Measurements from ENCODE around the gene KRT36.

KRT36 gene

GRCh38 chr17:41464173-41464572 is 25.5 kb downstream of the KRT36 start:
- FAIRE-seq (no peak), DNase-seq (ENCODE audit: insufficient read length, low spot score) (no peak)
- TF ChIP-seq TAF1 (IDR thresholded peaks at IDR 0.05; ENCODE audit: low read depth, low read length) (no peak), PAX5 (IDR thresholded peaks at IDR 0.05; ENCODE audit: insufficient read depth, low read length, severe bottlenecking) (no peak), POLR2A (IDR thresholded peaks at IDR 0.05; ENCODE audit: low read depth, low read length) (no peak), POLR2AphosphoS5 (IDR thresholded peaks at IDR 0.05; ENCODE audit: low read depth, low read length) (no peak), SPI1 (IDR thresholded peaks at IDR 0.05; ENCODE audit: low read depth, low read length) (no peak), POU2F2 (IDR thresholded peaks at IDR 0.05; ENCODE audit: low read depth, low read length) (no peak)

GRCh38 chr17:41463746-41464145 is 26.0 kb downstream of the KRT36 start:
- DNase-seq (ENCODE audit: insufficient read length, low spot score) = no peak
- no peak for FAIRE-seq
- no peak for TF ChIP-seq PAX5 (IDR thresholded peaks at IDR 0.05; ENCODE audit: insufficient read depth, low read length, severe bottlenecking)
- TF ChIP-seq TAF1 (IDR thresholded peaks at IDR 0.05; ENCODE audit: low read depth, low read length) = no peak
- TF ChIP-seq POLR2A (IDR thresholded peaks at IDR 0.05; ENCODE audit: low read depth, low read length) = no peak
- TF ChIP-seq POU2F2 (IDR thresholded peaks at IDR 0.05; ENCODE audit: low read depth, low read length) = no peak
- TF ChIP-seq SPI1 (IDR thresholded peaks at IDR 0.05; ENCODE audit: low read depth, low read length) = no peak
- TF ChIP-seq POLR2AphosphoS5 (IDR thresholded peaks at IDR 0.05; ENCODE audit: low read depth, low read length) = no peak

- TF ChIP-seq POLR2AphosphoS5 (IDR thresholded peaks at IDR 0.05; ENCODE audit: low read depth, low read length) = no peak
- no peak for TF ChIP-seq PAX5 (IDR thresholded peaks at IDR 0.05; ENCODE audit: insufficient read depth, low read length, severe bottlenecking)
- no peak for TF ChIP-seq POLR2A (IDR thresholded peaks at IDR 0.05; ENCODE audit: low read depth, low read length)
- TF ChIP-seq SPI1 (IDR thresholded peaks at IDR 0.05; ENCODE audit: low read depth, low read length) = no peak
- no peak for TF ChIP-seq POU2F2 (IDR thresholded peaks at IDR 0.05; ENCODE audit: low read depth, low read length)
- TF ChIP-seq TAF1 (IDR thresholded peaks at IDR 0.05; ENCODE audit: low read depth, low read length) = no peak
- FAIRE-seq = no peak
- no peak for DNase-seq (ENCODE audit: insufficient read length, low spot score)
Observed at GRCh38 chr17:41462705-41463104, 27.0 kb downstream of the KRT36 start.

GRCh38 chr17:41457676-41458075 is 32.0 kb downstream of the KRT36 start:
- FAIRE-seq = no peak
- TF ChIP-seq SPI1 (IDR thresholded peaks at IDR 0.05; ENCODE audit: low read depth, low read length) (no peak), POLR2AphosphoS5 (IDR thresholded peaks at IDR 0.05; ENCODE audit: low read depth, low read length) (no peak), POLR2A (IDR thresholded peaks at IDR 0.05; ENCODE audit: low read depth, low read length) (no peak), PAX5 (IDR thresholded peaks at IDR 0.05; ENCODE audit: insufficient read depth, low read length, severe bottlenecking) (no peak), TAF1 (IDR thresholded peaks at IDR 0.05; ENCODE audit: low read depth, low read length) (no peak), POU2F2 (IDR thresholded peaks at IDR 0.05; ENCODE audit: low read depth, low read length) (no peak)
- DNase-seq (ENCODE audit: insufficient read length, low spot score) = no peak

GRCh38 chr17:41456204-41456603 is 33.5 kb downstream of the KRT36 start:
- DNase-seq (ENCODE audit: insufficient read length, low spot score) = no peak
- no peak for FAIRE-seq
- no peak for TF ChIP-seq TAF1 (IDR thresholded peaks at IDR 0.05; ENCODE audit: low read depth, low read length)
- TF ChIP-seq POLR2AphosphoS5 (IDR thresholded peaks at IDR 0.05; ENCODE audit: low read depth, low read length) = no peak
- TF ChIP-seq POLR2A (IDR thresholded peaks at IDR 0.05; ENCODE audit: low read depth, low read length) = no peak
- no peak for TF ChIP-seq POU2F2 (IDR thresholded peaks at IDR 0.05; ENCODE audit: low read depth, low read length)
- no peak for TF ChIP-seq PAX5 (IDR thresholded peaks at IDR 0.05; ENCODE audit: insufficient read depth, low read length, severe bottlenecking)
- no peak for TF ChIP-seq SPI1 (IDR thresholded peaks at IDR 0.05; ENCODE audit: low read depth, low read length)

GRCh38 chr17:41455236-41455635 is 34.5 kb downstream of the KRT36 start:
- no peak for FAIRE-seq
- no peak for DNase-seq (ENCODE audit: insufficient read length, low spot score)
- TF ChIP-seq TAF1 (IDR thresholded peaks at IDR 0.05; ENCODE audit: low read depth, low read length) (no peak), PAX5 (IDR thresholded peaks at IDR 0.05; ENCODE audit: insufficient read depth, low read length, severe bottlenecking) (no peak), POLR2AphosphoS5 (IDR thresholded peaks at IDR 0.05; ENCODE audit: low read depth, low read length) (no peak), POLR2A (IDR thresholded peaks at IDR 0.05; ENCODE audit: low read depth, low read length) (no peak), POU2F2 (IDR thresholded peaks at IDR 0.05; ENCODE audit: low read depth, low read length) (no peak), SPI1 (IDR thresholded peaks at IDR 0.05; ENCODE audit: low read depth, low read length) (no peak)

- no peak for DNase-seq (ENCODE audit: insufficient read length, low spot score)
- TF ChIP-seq POLR2AphosphoS5 (IDR thresholded peaks at IDR 0.05; ENCODE audit: low read depth, low read length) = no peak
- no peak for TF ChIP-seq POLR2A (IDR thresholded peaks at IDR 0.05; ENCODE audit: low read depth, low read length)
- TF ChIP-seq POU2F2 (IDR thresholded peaks at IDR 0.05; ENCODE audit: low read depth, low read length) = no peak
- no peak for TF ChIP-seq TAF1 (IDR thresholded peaks at IDR 0.05; ENCODE audit: low read depth, low read length)
- no peak for TF ChIP-seq PAX5 (IDR thresholded peaks at IDR 0.05; ENCODE audit: insufficient read depth, low read length, severe bottlenecking)
- no peak for TF ChIP-seq SPI1 (IDR thresholded peaks at IDR 0.05; ENCODE audit: low read depth, low read length)
- no peak for FAIRE-seq
Observed at GRCh38 chr17:41453066-41453465, 36.6 kb downstream of the KRT36 start.

GRCh38 chr17:41452281-41452680 is 37.4 kb downstream of the KRT36 start:
- TF ChIP-seq POU2F2 (IDR thresholded peaks at IDR 0.05; ENCODE audit: low read depth, low read length) = no peak
- no peak for TF ChIP-seq PAX5 (IDR thresholded peaks at IDR 0.05; ENCODE audit: insufficient read depth, low read length, severe bottlenecking)
- TF ChIP-seq POLR2AphosphoS5 (IDR thresholded peaks at IDR 0.05; ENCODE audit: low read depth, low read length) = no peak
- no peak for TF ChIP-seq SPI1 (IDR thresholded peaks at IDR 0.05; ENCODE audit: low read depth, low read length)
- TF ChIP-seq POLR2A (IDR thresholded peaks at IDR 0.05; ENCODE audit: low read depth, low read length) = no peak
- TF ChIP-seq TAF1 (IDR thresholded peaks at IDR 0.05; ENCODE audit: low read depth, low read length) = no peak
- no peak for DNase-seq (ENCODE audit: insufficient read length, low spot score)

GRCh38 chr17:41451154-41451728 is 38.5 kb downstream of the KRT36 start:
- no peak for DNase-seq (ENCODE audit: insufficient read length, low spot score)
- no peak for FAIRE-seq
- no peak for TF ChIP-seq PAX5 (IDR thresholded peaks at IDR 0.05; ENCODE audit: insufficient read depth, low read length, severe bottlenecking)

More at GRCh38 chr17:41452281-41452680, 37.4 kb downstream of the KRT36 start:
- FAIRE-seq = no peak

- TF ChIP-seq TAF1 (IDR thresholded peaks at IDR 0.05; ENCODE audit: low read depth, low read length) (no peak), POLR2AphosphoS5 (IDR thresholded peaks at IDR 0.05; ENCODE audit: low read depth, low read length) (no peak), SPI1 (IDR thresholded peaks at IDR 0.05; ENCODE audit: low read depth, low read length) (no peak), POU2F2 (IDR thresholded peaks at IDR 0.05; ENCODE audit: low read depth, low read length) (no peak)
- no peak for FAIRE-seq
- DNase-seq (ENCODE audit: insufficient read length, low spot score) = no peak
Observed at GRCh38 chr17:41449008-41449407, 40.7 kb downstream of the KRT36 start.

All from GM12891 (cell line).